CD4-positive, alpha-beta T cell treated with Interleukin-4 for 1 hour (primary cell): ENCODE data around the gene POU4F2.
"Not testable (repeated sequence)": the region's sequence is repeated elsewhere in the genome, so short reads cannot be mapped to it uniquely, and the experiment has no call there.

Source experiments
- DNase-seq, 2 donors: peaks; one replicate each; pipeline ENCODE4 v3.0.0-alpha.2; 2020 to 2022

The POU4F2 gene

GRCh38 chr4:146655521-146655856, 16.8 kb downstream of the POU4F2 start:
- no peak for DNase-seq

- DNase-seq: no peak
Measured at GRCh38 chr4:146661367-146661766, 22.7 kb downstream of the POU4F2 start.

- not testable (repeated sequence) for DNase-seq
Measured at GRCh38 chr4:146663968-146664311, 25.2 kb downstream of the POU4F2 start.

- DNase-seq: no peak
Measured at GRCh38 chr4:146674829-146675570, 36.3 kb downstream of the POU4F2 start.
